Sigmoid colon (tissue), 4 donors: ENCODE results near the gene NTRK1.

ENCODE experiments used
- EP300 ChIP-seq, 4 donors: sonication (generic); formaldehyde crosslinking; IDR thresholded peaks; one replicate each; pipeline ENCODE4 v1.6.1; 2017; ENCODE audit warnings: antibody characterized with exemption in 4 of 4
- POLR2A ChIP-seq, 2 donors: fragments of 450-650 bp; IDR thresholded peaks; one replicate each; pipeline ENCODE4 v1.6.1; 2016; ENCODE audit warnings: antibody characterized with exemption in 2 of 2, mild to moderate bottlenecking in 2 of 2, moderate library complexity in 2 of 2
- TF ChIP-seq, protein P1 (sequence below), 4 experiments: fragments of 450-650 bp in 3 of 4; fragments of 200-600 bp in 1 of 4; IDR thresholded peaks; one replicate each; pipeline ENCODE4 v1.5.1; 2016 to 2019; ENCODE audit warnings: antibody characterized with exemption in 4 of 4, mild to moderate bottlenecking in 3 of 4, moderate library complexity in 2 of 4

DNA sequence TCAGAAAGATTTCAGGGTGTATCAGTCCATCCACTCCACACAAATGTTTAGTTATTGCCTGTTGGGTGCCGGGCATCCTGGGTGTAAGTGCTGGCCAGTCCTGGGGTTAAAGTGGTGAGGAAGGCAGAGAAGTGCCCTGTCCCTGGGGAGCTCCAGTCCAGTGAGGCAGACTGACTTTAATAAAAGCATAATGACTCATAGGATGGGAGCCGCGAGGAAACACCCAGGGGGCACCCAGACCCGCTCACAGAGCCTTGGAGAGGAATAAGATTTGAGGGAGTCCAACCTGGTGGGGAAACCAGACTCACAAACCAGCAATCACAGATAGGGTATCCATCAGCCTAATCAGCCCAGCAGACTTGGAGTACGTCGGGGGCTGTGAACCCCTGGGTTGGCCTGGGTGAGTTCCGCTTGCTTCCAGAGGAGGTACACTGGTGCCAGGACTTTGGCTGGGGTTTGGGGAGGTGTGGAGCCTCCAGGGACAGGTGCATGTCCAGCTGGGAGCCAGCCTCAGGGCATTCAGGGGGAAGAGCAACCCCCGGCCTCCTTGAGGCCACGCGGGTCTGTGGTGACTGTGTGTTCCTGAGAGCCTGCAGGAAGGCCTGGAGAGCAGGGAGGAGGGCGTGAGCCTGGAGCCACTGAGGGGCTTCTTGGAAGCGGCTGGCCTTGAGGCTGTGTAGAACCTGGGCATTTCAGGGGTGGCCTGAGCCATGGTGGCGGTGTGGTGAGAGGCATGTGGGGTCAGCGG lies 36.6 kb downstream of the NTRK1 start:
- TF ChIP-seq, protein P1, sequence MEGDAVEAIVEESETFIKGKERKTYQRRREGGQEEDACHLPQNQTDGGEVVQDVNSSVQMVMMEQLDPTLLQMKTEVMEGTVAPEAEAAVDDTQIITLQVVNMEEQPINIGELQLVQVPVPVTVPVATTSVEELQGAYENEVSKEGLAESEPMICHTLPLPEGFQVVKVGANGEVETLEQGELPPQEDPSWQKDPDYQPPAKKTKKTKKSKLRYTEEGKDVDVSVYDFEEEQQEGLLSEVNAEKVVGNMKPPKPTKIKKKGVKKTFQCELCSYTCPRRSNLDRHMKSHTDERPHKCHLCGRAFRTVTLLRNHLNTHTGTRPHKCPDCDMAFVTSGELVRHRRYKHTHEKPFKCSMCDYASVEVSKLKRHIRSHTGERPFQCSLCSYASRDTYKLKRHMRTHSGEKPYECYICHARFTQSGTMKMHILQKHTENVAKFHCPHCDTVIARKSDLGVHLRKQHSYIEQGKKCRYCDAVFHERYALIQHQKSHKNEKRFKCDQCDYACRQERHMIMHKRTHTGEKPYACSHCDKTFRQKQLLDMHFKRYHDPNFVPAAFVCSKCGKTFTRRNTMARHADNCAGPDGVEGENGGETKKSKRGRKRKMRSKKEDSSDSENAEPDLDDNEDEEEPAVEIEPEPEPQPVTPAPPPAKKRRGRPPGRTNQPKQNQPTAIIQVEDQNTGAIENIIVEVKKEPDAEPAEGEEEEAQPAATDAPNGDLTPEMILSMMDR (IDR thresholded peaks at IDR 0.05), result no peak
- no peak for TF ChIP-seq EP300 (IDR thresholded peaks at IDR 0.05)
- TF ChIP-seq POLR2A (IDR thresholded peaks at IDR 0.05), result no peak
